Panc1 (cell line): ENCODE data around the gene INVS.
"Not testable (repeated sequence)": the region's sequence is repeated elsewhere in the genome, so short reads cannot be mapped to it uniquely, and the experiment has no call there.

Experiments
- CTCF ChIP-seq: fragments of 450-650 bp; IDR thresholded peaks from 2 replicates; pipeline ENCODE4 v1.5.1; 2017; ENCODE audit warnings: mild to moderate bottlenecking
- POLR2AphosphoS5 ChIP-seq: IDR thresholded peaks from 2 replicates; pipeline ENCODE4 v1.6.1; 2012; ENCODE audit warnings: mild to moderate bottlenecking, low read depth, low read length, moderate library complexity
- SIN3A ChIP-seq: IDR thresholded peaks from 2 replicates; pipeline ENCODE4 v1.6.1; 2012; ENCODE audit warnings: low read depth, mild to moderate bottlenecking, low read length, moderate library complexity, borderline replicate concordance; ENCODE audit not compliant: insufficient read depth
- TCF7L2 ChIP-seq: IDR thresholded peaks from 2 replicates; pipeline ENCODE4 v1.6.1; 2011; ENCODE audit warnings: mild to moderate bottlenecking, low read depth, low read length, inconsistent platforms

DNA sequence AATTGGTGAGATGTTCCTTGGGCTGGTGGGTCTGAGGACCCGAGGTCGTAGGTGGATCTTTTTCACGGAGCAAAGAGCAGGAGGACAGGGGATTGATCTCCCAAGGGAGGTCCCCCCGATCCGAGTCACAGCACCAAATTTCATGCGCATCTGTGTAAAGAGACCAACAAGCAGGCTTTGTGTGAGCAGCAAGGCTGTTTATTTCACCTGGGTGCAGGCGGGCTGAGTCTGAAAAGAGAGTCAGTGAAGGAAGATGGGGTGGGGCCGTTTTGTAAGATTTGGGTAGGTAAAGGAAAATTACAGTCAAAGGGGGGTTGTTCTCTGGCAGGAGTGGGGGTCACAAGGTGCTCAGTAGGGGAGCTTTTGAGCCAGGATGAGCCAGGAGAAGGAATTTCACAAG is 46.9 kb downstream of the INVS start:
- TF ChIP-seq CTCF, SIN3A, POLR2AphosphoS5, TCF7L2: not testable (repeated sequence)
